SU-DHL-6 (cell line): ENCODE measurements around the gene VAT1.

Experiments used
- H2AFZ ChIP-seq: fragments of 200-600 bp; sonication (generic); 2 replicates; pipeline ENCODE4 v1.6.1; 2014; ENCODE audit warnings: low read depth, mild to moderate bottlenecking, moderate library complexity, mixed read lengths, antibody characterized with exemption, low read length; ENCODE audit not compliant: severe bottlenecking
- H3F3A ChIP-seq: fragments of 200-600 bp; shearing (Covaris generic); 2 replicates; pipeline ENCODE4 v1.6.0; 2016; ENCODE audit warnings: antibody characterized with exemption, mild to moderate bottlenecking; ENCODE audit not compliant: insufficient read depth
- H3K27ac ChIP-seq: fragments of 200-600 bp; sonication (generic); 2 replicates; pipeline ENCODE4 v1.5.1; 2016; ENCODE audit warnings: low read depth, mild to moderate bottlenecking, low read length, moderate library complexity, mixed read lengths
- H3K27me3 ChIP-seq: fragments of 200-600 bp; sonication (generic), shearing (Covaris generic); 2 replicates; pipeline ENCODE4 v1.6.0; 2014; ENCODE audit warnings: mild to moderate bottlenecking, low read length
- H3K36me3 ChIP-seq: fragments of 200-600 bp; sonication (generic); 2 replicates; pipeline ENCODE4 v1.6.1; 2014; ENCODE audit warnings: mild to moderate bottlenecking, low read length, mixed read lengths
- H3K4me2 ChIP-seq: fragments of 300-600, 200-600 bp; shearing (Covaris generic), sonication (generic); 2 replicates; pipeline ENCODE4 v1.6.0; 2014; ENCODE audit warnings: low read length, low read depth, mild to moderate bottlenecking; ENCODE audit not compliant: poor library complexity, severe bottlenecking
- H3K4me3 ChIP-seq: fragments of 200-600 bp; sonication (generic); 2 replicates; pipeline ENCODE4 v1.5.1; 2014; ENCODE audit warnings: antibody characterized with exemption, low read length, mild to moderate bottlenecking, mixed read lengths; ENCODE audit not compliant: insufficient read depth, poor library complexity, severe bottlenecking
- H3K79me2 ChIP-seq: fragments of 200-600 bp; sonication (generic); 2 replicates; pipeline ENCODE4 v1.6.1; 2014; ENCODE audit warnings: mild to moderate bottlenecking, low read length, moderate library complexity; ENCODE audit not compliant: insufficient read depth
- H3K9ac ChIP-seq: fragments of 200-600 bp; sonication (generic); 2 replicates; pipeline ENCODE4 v1.7.0; 2014; ENCODE audit warnings: mild to moderate bottlenecking, low read length
- H3K9me2 ChIP-seq: fragments of 200-600 bp; sonication (generic); replicated peaks from 2 replicates; pipeline ENCODE4 v1.6.1; 2014; ENCODE audit warnings: low read length; ENCODE audit not compliant: insufficient read depth
- H3K9me3 ChIP-seq: fragments of 200-600 bp; sonication (generic); 2 replicates; pipeline ENCODE4 v1.6.1; 2014; ENCODE audit warnings: low read length, mixed read lengths; ENCODE audit not compliant: insufficient read depth
- H4K20me1 ChIP-seq: fragments of 200-600 bp; sonication (generic); 2 replicates; pipeline ENCODE4 v1.6.1; 2014; ENCODE audit warnings: low read depth, mild to moderate bottlenecking, antibody characterized with exemption, low read length, moderate library complexity, mixed read lengths
- EZH2phosphoT487 ChIP-seq: fragments of 200-600 bp; sonication (generic), shearing (Covaris generic); conservative IDR thresholded peaks from 2 replicates; pipeline ENCODE4 v1.6.1; 2018; ENCODE audit warnings: mild to moderate bottlenecking, antibody characterized with exemption, low read length, moderate library complexity, mixed read lengths
- TF ChIP-seq, protein P1 (sequence below): fragments of 200-600 bp; sonication (generic); IDR thresholded peaks from one replicate; pipeline ENCODE4 v1.5.1; 2017; ENCODE audit warnings: antibody characterized with exemption, mild to moderate bottlenecking, low read length, moderate library complexity; ENCODE audit not compliant: insufficient read depth, poor library complexity, severe bottlenecking

VAT1 gene

GRCh38 chr17:43069368-43069898, 47.2 kb upstream of the VAT1 start:
- H3K9me3 ChIP-seq: no peaks in the 10 kb centered on the region
- H3K36me3 ChIP-seq: peaks cover 21% of the 10 kb centered on the region
- no peaks in the 10 kb centered on the region for H4K20me1 ChIP-seq
- H3F3A ChIP-seq: 0 out of 2 replicates have a peak, but pooled peaks cover 3% of the 10 kb centered on the region
- no peak overlapping the region for H3K4me3 ChIP-seq
- H2AFZ ChIP-seq: no peak overlapping the region
- H3K79me2 ChIP-seq: no peaks in the 10 kb centered on the region
- no peaks in the 10 kb centered on the region for H3K9me2 ChIP-seq
- no peaks in the 10 kb centered on the region for H3K27me3 ChIP-seq
- no peak overlapping the region for H3K9ac ChIP-seq
- H3K27ac ChIP-seq: no peak overlapping the region
- no peak overlapping the region for H3K4me2 ChIP-seq
- TF ChIP-seq EZH2phosphoT487: no peak
- TF ChIP-seq, protein P1, sequence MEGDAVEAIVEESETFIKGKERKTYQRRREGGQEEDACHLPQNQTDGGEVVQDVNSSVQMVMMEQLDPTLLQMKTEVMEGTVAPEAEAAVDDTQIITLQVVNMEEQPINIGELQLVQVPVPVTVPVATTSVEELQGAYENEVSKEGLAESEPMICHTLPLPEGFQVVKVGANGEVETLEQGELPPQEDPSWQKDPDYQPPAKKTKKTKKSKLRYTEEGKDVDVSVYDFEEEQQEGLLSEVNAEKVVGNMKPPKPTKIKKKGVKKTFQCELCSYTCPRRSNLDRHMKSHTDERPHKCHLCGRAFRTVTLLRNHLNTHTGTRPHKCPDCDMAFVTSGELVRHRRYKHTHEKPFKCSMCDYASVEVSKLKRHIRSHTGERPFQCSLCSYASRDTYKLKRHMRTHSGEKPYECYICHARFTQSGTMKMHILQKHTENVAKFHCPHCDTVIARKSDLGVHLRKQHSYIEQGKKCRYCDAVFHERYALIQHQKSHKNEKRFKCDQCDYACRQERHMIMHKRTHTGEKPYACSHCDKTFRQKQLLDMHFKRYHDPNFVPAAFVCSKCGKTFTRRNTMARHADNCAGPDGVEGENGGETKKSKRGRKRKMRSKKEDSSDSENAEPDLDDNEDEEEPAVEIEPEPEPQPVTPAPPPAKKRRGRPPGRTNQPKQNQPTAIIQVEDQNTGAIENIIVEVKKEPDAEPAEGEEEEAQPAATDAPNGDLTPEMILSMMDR: no peak

DNA sequence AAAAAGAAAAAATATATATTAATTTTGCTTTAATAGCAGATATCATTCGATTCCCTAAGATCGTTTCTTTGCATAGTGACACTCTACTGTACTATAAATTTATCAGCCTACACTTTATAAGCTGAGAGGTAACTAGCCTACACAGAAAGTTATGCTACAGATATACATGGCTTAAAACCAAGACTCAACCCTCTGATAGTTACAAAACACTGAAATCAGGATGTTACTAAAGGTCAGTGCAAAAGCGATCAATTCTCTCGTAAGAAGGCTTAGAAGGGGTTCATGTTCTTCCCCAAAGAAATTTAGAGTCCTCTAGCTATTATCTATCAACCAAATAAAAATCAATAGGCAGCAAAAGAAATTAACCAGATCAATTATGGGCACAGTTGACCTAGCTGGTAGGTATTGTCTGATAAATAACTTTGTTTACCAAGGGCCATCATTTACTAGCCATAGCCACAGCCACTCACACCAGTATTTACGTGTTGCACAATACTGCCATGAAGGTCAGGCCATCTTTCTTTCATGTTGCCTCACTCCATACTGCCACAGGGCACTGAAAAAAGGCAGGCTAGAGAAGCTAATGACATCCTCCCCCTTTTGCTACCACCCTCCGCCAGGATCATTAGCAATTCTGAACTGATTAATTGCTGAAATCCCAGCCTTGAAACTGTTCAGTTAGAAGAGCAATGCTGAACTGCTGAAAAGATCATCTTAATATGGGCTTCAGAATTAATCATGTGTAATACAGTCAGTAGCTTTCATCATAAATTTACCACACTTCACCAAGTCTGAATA, 46.6 kb upstream of the VAT1 start:
- Histone ChIP-seq H3K27me3 (no peaks in the 10 kb centered on the region), H3K9ac (no peak overlapping the region), H3K4me2 (no peak overlapping the region), H4K20me1 (no peaks in the 10 kb centered on the region), H2AFZ (no peak overlapping the region), H3K79me2 (no peaks in the 10 kb centered on the region), H3K9me2 (no peaks in the 10 kb centered on the region), H3K4me3 (no peak overlapping the region), H3K36me3 (peaks cover 21% of the 10 kb centered on the region), H3F3A (0 out of 2 replicates have a peak, but pooled peaks cover 3% of the 10 kb centered on the region), H3K27ac (no peak overlapping the region), H3K9me3 (no peaks in the 10 kb centered on the region)
- TF ChIP-seq EZH2phosphoT487: no peak
- TF ChIP-seq, protein P1: no peak

DNA sequence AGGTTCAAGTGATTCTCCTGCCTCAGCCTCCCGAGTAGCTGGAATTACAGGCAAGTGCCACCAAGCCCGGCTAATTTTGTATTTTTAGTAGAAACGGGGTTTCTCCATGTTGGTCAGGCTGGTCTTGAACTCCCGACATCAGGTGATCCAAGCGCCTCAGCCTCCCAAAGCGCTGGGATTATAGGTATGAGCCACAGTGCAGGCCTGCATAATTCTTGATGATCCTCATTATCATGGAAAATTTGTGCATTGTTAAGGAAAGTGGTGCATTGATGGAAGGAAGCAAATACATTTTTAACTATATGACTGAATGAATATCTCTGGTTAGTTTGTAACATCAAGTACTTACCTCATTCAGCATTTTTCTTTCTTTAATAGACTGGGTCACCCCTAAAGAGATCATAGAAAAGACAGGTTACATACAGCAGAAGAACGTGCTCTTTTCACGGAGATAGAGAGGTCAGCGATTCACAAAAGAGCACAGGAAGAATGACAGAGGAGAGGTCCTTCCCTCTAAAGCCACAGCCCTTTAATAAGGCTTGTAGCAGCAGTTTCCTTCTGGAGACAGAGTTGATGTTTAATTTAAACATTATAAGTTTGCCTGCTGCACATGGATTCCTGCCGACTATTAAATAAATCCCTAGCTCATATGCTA, 40.9 kb upstream of the VAT1 start:
- H3F3A ChIP-seq: no peaks in the 10 kb centered on the region
- H3K79me2 ChIP-seq: no peaks in the 10 kb centered on the region
- no peak overlapping the region for H3K4me2 ChIP-seq
- peaks cover 9% of the 10 kb centered on the region for H3K36me3 ChIP-seq
- no peaks in the 10 kb centered on the region for H3K9me3 ChIP-seq
- no peak overlapping the region for H3K27ac ChIP-seq
- no peak for TF ChIP-seq EZH2phosphoT487
- TF ChIP-seq, protein P1: no peak
- H4K20me1 ChIP-seq: no peaks in the 10 kb centered on the region
- H2AFZ ChIP-seq: no peak overlapping the region
- no peaks in the 10 kb centered on the region for H3K9me2 ChIP-seq
- no peak overlapping the region for H3K4me3 ChIP-seq
- no peaks in the 10 kb centered on the region for H3K27me3 ChIP-seq
- H3K9ac ChIP-seq: no peak overlapping the region
